ENCODE results near the gene ZNF746. TPM values are rescaled to one million over a fixed set of nuclear protein-coding genes. Genes with fewer than 3 reads are reported as not detected.

Gene ZNF746
- total and polyA plus RNA-seq, 7 experiments from 2014 or later = 7.6 to 32.0 (median 24.0) TPM

GRCh38 chr7:149500910-149501309 lies 3.3 kb upstream of the ZNF746 start:
- no peaks in the 10 kb centered on the region for H3K27me3 ChIP-seq (ENCODE audit: control insufficient read depth in 2 of 2, insufficient read depth in 2 of 2, low read length in 2 of 2)
- Mint-ChIP-seq H3K4me1 (peaks cover 10 to 33% (median 17%) of the 10 kb centered on the region in 7 donors), H3K27ac (no peak overlapping the region), H3K36me3 (peaks cover 3 to 10% (median 5%) of the 10 kb centered on the region in 5 donors), H3K4me3 (no peak overlapping the region), H3K27me3 (peaks cover 0 to 11% (median 0%) of the 10 kb centered on the region in 5 donors), H3K9me3 (peaks cover 0 to 17% (median 6%) of the 10 kb centered on the region in 11 donors)
- peaks cover 0 to 2% (median 0%) of the 10 kb centered on the region in 3 experiments for H3K9me3 ChIP-seq (ENCODE audit: control insufficient read depth in 2 of 3, low read length in 3 of 3)
- H3K27ac ChIP-seq (ENCODE audit: low read depth, low read length) = no peak overlapping the region
- no peak for DNase-seq
- peaks cover 14 to 22% of the 10 kb centered on the region in 2 donors for H3K4me1 ChIP-seq (ENCODE audit: control insufficient read depth in 2 of 2, insufficient read depth in 2 of 2, low read length in 2 of 2)
- no peak overlapping the region for H3K4me3 ChIP-seq (ENCODE audit: low read length)
- POLR2A ChIA-PET = no interaction called here
- no peaks in the 10 kb centered on the region for H3K36me3 ChIP-seq (ENCODE audit: control insufficient read depth in 2 of 3, insufficient read depth in 3 of 3, low read length in 3 of 3)
- no peak for ATAC-seq
- CTCF ChIA-PET = no interaction called here
- intact Hi-C loops (cut with micrococcal nuclease) = no loop called here

- peaks cover 0 to 10% (median 3%) of the 10 kb centered on the region in 11 donors for H3K9me3 Mint-ChIP-seq
- ChIA-PET POLR2A (no interaction called here), CTCF (no interaction called here)
- peaks cover 0 to 5% (median 4%) of the 10 kb centered on the region in 5 donors for H3K36me3 Mint-ChIP-seq
- no peaks in the 10 kb centered on the region for H3K9me3 ChIP-seq (ENCODE audit: control insufficient read depth in 2 of 3, low read length in 3 of 3)
- peak overlapping the region in 5 of 10 donors; percentile 8 to 58 (median 43) for H3K4me3 Mint-ChIP-seq
- no peaks in the 10 kb centered on the region for H3K27me3 ChIP-seq (ENCODE audit: control insufficient read depth in 2 of 2, insufficient read depth in 2 of 2, low read length in 2 of 2)
- H3K36me3 ChIP-seq (ENCODE audit: control insufficient read depth in 2 of 3, insufficient read depth in 3 of 3, low read length in 3 of 3) = no peaks in the 10 kb centered on the region
- intact Hi-C loops (cut with micrococcal nuclease) = no loop called here
- no peak overlapping the region for H3K27ac ChIP-seq (ENCODE audit: low read depth, low read length)
- peaks cover 0 to 11% (median 0%) of the 10 kb centered on the region in 5 donors for H3K27me3 Mint-ChIP-seq
- ATAC-seq (no peak), DNase-seq (no peak)
- H3K4me1 ChIP-seq (ENCODE audit: control insufficient read depth in 2 of 2, insufficient read depth in 2 of 2, low read length in 2 of 2) = peaks cover 19 to 27% of the 10 kb centered on the region in 2 donors
- H3K27ac Mint-ChIP-seq = peak overlapping the region in 3 of 9 donors; percentile 13 to 75 (median 70)
- H3K4me3 ChIP-seq (ENCODE audit: low read length) = no peak overlapping the region
- peaks cover 17 to 40% (median 23%) of the 10 kb centered on the region in 7 donors for H3K4me1 Mint-ChIP-seq
Measured at GRCh38 chr7:149500201-149500600, 2.6 kb upstream of the ZNF746 start.

DNA sequence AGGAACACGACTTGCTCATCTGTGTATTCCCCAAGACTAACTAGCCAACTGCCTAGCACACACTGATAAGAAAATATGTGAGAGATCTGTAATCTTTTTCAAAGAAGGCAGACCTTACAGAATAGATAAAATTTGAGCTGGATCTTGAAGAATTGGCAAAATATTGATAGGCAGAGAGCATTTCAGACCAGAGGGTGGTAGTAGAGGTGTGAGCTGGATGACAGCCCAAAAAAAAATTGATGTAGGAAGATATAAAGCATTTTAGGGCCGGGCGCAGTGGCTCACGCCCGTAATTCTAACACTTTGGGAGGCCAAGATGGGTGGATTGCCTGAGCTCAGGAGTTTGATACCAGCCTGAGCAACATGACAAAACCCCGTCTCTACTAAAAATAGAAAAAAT lies 1.2 kb upstream of the ZNF746 start:
- Histone ChIP-seq H3K9me3 (ENCODE audit: control insufficient read depth in 2 of 3, low read length in 3 of 3) (no peaks in the 10 kb centered on the region), H3K36me3 (ENCODE audit: control insufficient read depth in 2 of 3, insufficient read depth in 3 of 3, low read length in 3 of 3) (peaks cover 0 to 4% (median 0%) of the 10 kb centered on the region in 3 experiments), H3K27ac (ENCODE audit: low read depth, low read length) (no peak overlapping the region), H3K27me3 (ENCODE audit: control insufficient read depth in 2 of 2, insufficient read depth in 2 of 2, low read length in 2 of 2) (no peaks in the 10 kb centered on the region), H3K4me3 (ENCODE audit: low read length) (no peak overlapping the region), H3K4me1 (ENCODE audit: control insufficient read depth in 2 of 2, insufficient read depth in 2 of 2, low read length in 2 of 2) (peaks cover 19 to 27% of the 10 kb centered on the region in 2 donors)
- intact Hi-C loops (cut with micrococcal nuclease) = loop anchor here (2.0 to 10.0 kb wide), 5 partner anchors 302 to 802 kb away; partner anchors contain the start of genes ZNF282 (in 2 of the 2), CUL1 (in 1 of the 2), PDIA4 (in 1 of the 2) and ZNF398 (in 1 of the 2)
- ATAC-seq = no peak
- peaks cover 0 to 6% (median 0%) of the 10 kb centered on the region in 5 donors for H3K27me3 Mint-ChIP-seq
- H3K36me3 Mint-ChIP-seq = peaks cover 0 to 7% (median under 1%) of the 10 kb centered on the region in 5 donors
- ChIA-PET CTCF (interaction anchor here (1.3 kb wide), 1 partner anchor 33 kb away, joined by 3 read pairs; no protein-coding TSS in a partner anchor), POLR2A (interaction anchor here (0.6 kb wide), 1 partner anchor 259 kb away, joined by 3 read pairs; no protein-coding TSS in a partner anchor)
- H3K4me1 Mint-ChIP-seq = peaks cover 21 to 46% (median 30%) of the 10 kb centered on the region in 7 donors
- no peaks in the 10 kb centered on the region for H3K9me3 Mint-ChIP-seq
- DNase-seq = no peak
- peak overlapping the region in 3 of 10 donors; percentile 12 to 41 (median 12) for H3K4me3 Mint-ChIP-seq
- peak overlapping the region in 2 of 9 donors; percentile 28 to 75 for H3K27ac Mint-ChIP-seq

DNA sequence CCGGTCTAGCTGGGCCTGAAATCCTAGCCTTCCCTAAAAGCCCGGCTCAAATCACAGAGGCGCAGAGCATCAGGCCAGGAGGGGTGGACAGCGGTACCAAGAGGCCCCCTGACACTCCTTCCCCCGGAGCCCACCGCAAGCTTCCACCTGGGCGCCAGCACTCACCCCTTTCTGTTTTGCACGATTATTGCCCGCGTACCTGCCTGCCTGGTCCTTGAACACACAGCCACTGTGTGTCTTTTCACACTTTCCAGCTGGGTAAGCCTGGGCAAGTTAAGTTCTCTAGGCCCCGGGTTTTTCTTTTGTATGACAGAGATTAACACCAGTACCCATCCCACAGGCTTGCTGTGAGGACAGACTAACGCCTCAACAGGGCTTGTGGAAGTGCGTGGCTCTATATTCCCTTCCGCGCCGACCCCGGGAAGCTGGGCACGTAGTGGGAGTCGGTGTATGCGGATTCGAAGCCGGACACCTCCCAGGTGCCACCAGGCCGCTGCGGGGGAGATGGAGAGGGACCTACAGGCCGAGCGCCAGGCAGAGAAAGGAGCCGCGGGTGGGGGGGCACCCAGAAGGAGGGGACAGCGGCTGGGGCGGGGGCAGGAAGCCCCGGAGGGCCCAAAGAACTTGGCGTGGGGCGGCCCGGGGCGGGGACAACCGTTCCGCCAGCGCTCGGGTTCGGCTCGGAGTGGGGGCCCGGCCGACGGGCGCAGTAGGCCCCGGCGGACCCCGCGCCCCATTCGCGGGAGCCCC lies 792 bp downstream of the ZNF746 start:
- H3K4me1 Mint-ChIP-seq = peaks cover 21 to 46% (median 30%) of the 10 kb centered on the region in 7 donors
- DNase-seq (peak; percentile 31 to 59 (median 43)), ATAC-seq (peak; percentile 35)
- intact Hi-C loops (cut with micrococcal nuclease) = loop anchor here (1.0 to 10.0 kb wide), 20 partner anchors 37 to 1730 kb away; partner anchors contain the start of genes ZNF212 (in 2 of the 2), ZNF282 (in 2 of the 2), ZNF398 (in 2 of the 2) and ZNF425 (in 2 of the 2)
- Histone ChIP-seq H3K27ac (ENCODE audit: low read depth, low read length) (peak overlapping the region; percentile 82), H3K36me3 (ENCODE audit: control insufficient read depth in 2 of 3, insufficient read depth in 3 of 3, low read length in 3 of 3) (peaks cover 0 to 24% (median 0%) of the 10 kb centered on the region in 3 experiments), H3K4me3 (ENCODE audit: low read length) (peak overlapping the region; percentile 67), H3K9me3 (ENCODE audit: control insufficient read depth in 2 of 3, low read length in 3 of 3) (no peaks in the 10 kb centered on the region), H3K27me3 (ENCODE audit: control insufficient read depth in 2 of 2, insufficient read depth in 2 of 2, low read length in 2 of 2) (no peaks in the 10 kb centered on the region), H3K4me1 (ENCODE audit: control insufficient read depth in 2 of 2, insufficient read depth in 2 of 2, low read length in 2 of 2) (peaks cover 19 to 27% of the 10 kb centered on the region in 2 donors)
- H3K27me3 Mint-ChIP-seq = peaks cover 0 to 2% (median 0%) of the 10 kb centered on the region in 5 donors
- CTCF ChIA-PET = interaction anchor here (1.2 kb wide), 1 partner anchor 235 kb away, joined by 4 read pairs; the partner anchor contains the start of gene ZNF783
- POLR2A ChIA-PET = no interaction called here
- no peaks in the 10 kb centered on the region for H3K9me3 Mint-ChIP-seq
- peaks cover 0 to 23% (median 11%) of the 10 kb centered on the region in 5 donors for H3K36me3 Mint-ChIP-seq
- peak overlapping the region; percentile 92 to 99 (median 96) for H3K4me3 Mint-ChIP-seq
- H3K27ac Mint-ChIP-seq = peak overlapping the region; percentile 84 to 97 (median 95)

GRCh38 chr7:149495785-149496641 lies 1.6 kb downstream of the ZNF746 start:
- intact Hi-C loops (cut with micrococcal nuclease) = loop anchor here (2.0 to 10.0 kb wide), 8 partner anchors 129 to 1731 kb away; partner anchors contain the start of genes ZNF282 (in 2 of the 2), ABCF2 (in 1 of the 2), CUL1 (in 1 of the 2) and PDIA4 (in 1 of the 2)
- Mint-ChIP-seq H3K4me1 (peaks cover 21 to 46% (median 30%) of the 10 kb centered on the region in 7 donors), H3K27ac (peak overlapping the region; percentile 23 to 97 (median 95)), H3K36me3 (peaks cover 4 to 29% (median 11%) of the 10 kb centered on the region in 5 donors), H3K9me3 (no peaks in the 10 kb centered on the region), H3K4me3 (peak overlapping the region; percentile 92 to 99 (median 96)), H3K27me3 (no peaks in the 10 kb centered on the region)
- H3K4me1 ChIP-seq (ENCODE audit: control insufficient read depth in 2 of 2, insufficient read depth in 2 of 2, low read length in 2 of 2) = peaks cover 19 to 27% of the 10 kb centered on the region in 2 donors
- H3K27me3 ChIP-seq (ENCODE audit: control insufficient read depth in 2 of 2, insufficient read depth in 2 of 2, low read length in 2 of 2) = no peaks in the 10 kb centered on the region
- ChIA-PET POLR2A (interaction anchor here (0.8 to 1.4 kb wide), 2 partner anchors 37 to 490 kb away, joined by 3 to 5 read pairs; no protein-coding TSS in a partner anchor), CTCF (interaction anchor here (0.6 to 1.3 kb wide), 7 partner anchors 14 to 427 kb away, joined by 3 to 6 read pairs (median 3); partner anchors contain the start of gene ZNF783)
- H3K4me3 ChIP-seq (ENCODE audit: low read length) = peak overlapping the region; percentile 67
- ATAC-seq (no peak), DNase-seq (no peak)
- H3K27ac ChIP-seq (ENCODE audit: low read depth, low read length) = peak overlapping the region; percentile 82
- no peaks in the 10 kb centered on the region for H3K9me3 ChIP-seq (ENCODE audit: control insufficient read depth in 2 of 3, low read length in 3 of 3)
- H3K36me3 ChIP-seq (ENCODE audit: control insufficient read depth in 2 of 3, insufficient read depth in 3 of 3, low read length in 3 of 3) = peaks cover 0 to 32% (median 0%) of the 10 kb centered on the region in 3 experiments
